Measurements from ENCODE around the gene KITLG. TPM values are rescaled to one million over a fixed set of nuclear protein-coding genes. Genes with fewer than 3 reads are reported as not detected.

The KITLG gene
- total RNA-seq, 1 donor from 2014 or later, result 28.3 TPM

DNA sequence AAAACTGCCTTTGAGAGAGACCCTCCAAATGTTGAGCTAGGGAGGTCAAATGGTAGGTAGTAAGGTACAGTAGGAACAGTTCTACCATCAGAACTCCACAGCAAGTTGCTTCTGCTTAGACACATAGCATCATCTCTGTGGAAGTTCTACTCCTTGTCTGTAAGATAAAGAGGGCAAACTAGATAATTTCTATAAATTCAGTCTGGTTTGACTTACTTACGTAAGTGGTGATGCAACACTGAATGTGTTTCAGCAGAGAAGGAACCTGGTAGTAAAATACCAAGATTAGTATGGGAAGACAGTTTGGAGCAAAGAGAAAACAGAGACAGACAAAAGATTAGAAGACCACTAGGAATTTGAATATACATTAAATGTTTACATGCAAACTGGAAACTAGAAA lies 42.0 kb downstream of the KITLG start:
- Mint-ChIP-seq H3K27me3 (ENCODE audit: unreplicated experiment) (peaks cover 3% of the 10 kb centered on the region), H3K36me3 (ENCODE audit: low read depth, unreplicated experiment) (peaks cover 15% of the 10 kb centered on the region), H3K9me3 (ENCODE audit: unreplicated experiment) (no peaks in the 10 kb centered on the region), H3K4me3 (ENCODE audit: unreplicated experiment) (no peak overlapping the region), H3K4me1 (ENCODE audit: unreplicated experiment) (no peaks in the 10 kb centered on the region), H3K27ac (ENCODE audit: unreplicated experiment) (no peak overlapping the region)
- no peak for TF ChIP-seq CTCF (IDR thresholded peaks at IDR 0.05; ENCODE audit: unreplicated experiment)
- DNase-seq (ENCODE audit: low spot score), result no peak

DNA sequence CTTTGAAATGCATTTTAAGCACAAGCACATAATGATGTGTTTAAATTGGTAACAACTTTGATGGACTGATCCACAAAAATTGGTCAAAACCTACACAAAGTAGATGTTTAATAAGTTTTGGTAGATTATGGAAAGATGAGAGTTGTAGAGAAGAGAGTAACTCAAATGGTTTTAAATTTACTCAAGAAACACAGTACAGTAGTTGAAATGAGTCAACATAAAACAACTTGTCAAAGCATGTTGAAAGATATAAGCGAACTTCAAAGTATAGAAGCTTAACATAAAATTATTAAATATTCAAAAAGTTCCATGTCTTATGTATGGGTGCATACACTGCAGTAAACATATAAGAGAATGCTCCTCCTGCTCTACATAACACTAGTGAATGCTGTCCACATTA lies 49.4 kb downstream of the KITLG start:
- DNase-seq (ENCODE audit: low spot score), result no peak
- no peaks in the 10 kb centered on the region for H3K27me3 Mint-ChIP-seq (ENCODE audit: unreplicated experiment)
- no peak for TF ChIP-seq CTCF (IDR thresholded peaks at IDR 0.05; ENCODE audit: unreplicated experiment)
- H3K4me3 Mint-ChIP-seq (ENCODE audit: unreplicated experiment), result no peak overlapping the region
- H3K27ac Mint-ChIP-seq (ENCODE audit: unreplicated experiment), result no peak overlapping the region
- H3K36me3 Mint-ChIP-seq (ENCODE audit: low read depth, unreplicated experiment), result peaks cover 20% of the 10 kb centered on the region
- H3K9me3 Mint-ChIP-seq (ENCODE audit: unreplicated experiment), result no peaks in the 10 kb centered on the region
- no peaks in the 10 kb centered on the region for H3K4me1 Mint-ChIP-seq (ENCODE audit: unreplicated experiment)

DNA sequence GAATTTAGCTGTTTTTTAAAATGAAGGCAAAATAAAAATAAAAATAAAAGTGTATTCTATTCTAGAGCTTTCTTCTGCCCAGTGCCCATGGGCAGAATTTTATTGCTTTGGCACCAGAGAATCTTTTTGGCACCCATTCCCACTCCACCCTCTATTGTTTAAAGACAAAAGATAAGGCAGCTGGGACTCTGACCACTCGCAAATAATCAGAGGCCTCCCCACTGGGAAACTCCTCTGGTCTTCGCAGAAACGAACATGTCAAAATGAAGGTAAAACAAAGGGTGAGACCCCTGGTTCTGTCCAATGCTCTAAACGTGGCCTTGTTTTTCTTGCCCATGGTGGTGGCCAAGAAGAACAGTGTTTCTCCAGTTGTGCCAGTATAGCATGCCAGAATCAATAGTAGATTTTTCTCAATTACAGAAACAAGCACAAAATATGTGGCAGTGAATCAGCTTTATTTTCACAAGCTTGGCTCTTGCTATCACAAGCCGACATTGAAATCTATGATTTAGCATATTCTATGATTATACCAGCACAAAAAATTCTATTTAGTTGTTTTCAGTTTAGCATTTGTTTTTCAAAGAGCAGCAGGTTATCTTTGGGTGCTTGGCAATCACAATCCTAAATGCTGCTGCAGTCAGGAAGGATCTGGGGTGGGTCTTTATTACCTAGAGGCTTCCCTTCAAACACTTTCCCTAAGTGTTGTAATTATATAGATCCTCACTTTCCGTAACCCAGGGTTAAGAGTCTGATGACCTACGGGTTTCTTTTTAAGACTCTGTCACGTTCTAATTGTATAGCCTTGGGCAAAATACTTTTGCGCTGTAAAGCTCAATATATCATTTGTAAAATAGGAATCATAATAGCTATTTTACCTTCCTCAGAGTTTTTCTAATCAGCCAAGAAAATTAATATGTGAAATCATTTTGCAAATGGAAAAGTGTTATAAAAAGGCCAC lies 50.5 kb downstream of the KITLG start:
- TF ChIP-seq CTCF (IDR thresholded peaks at IDR 0.05; ENCODE audit: unreplicated experiment), result no peak
- peaks cover 24% of the 10 kb centered on the region for H3K36me3 Mint-ChIP-seq (ENCODE audit: low read depth, unreplicated experiment)

GRCh38 chr12:88522961-88523360 lies 57.3 kb downstream of the KITLG start:
- Mint-ChIP-seq H3K4me3 (ENCODE audit: unreplicated experiment) (no peak overlapping the region), H3K4me1 (ENCODE audit: unreplicated experiment) (no peaks in the 10 kb centered on the region), H3K9me3 (ENCODE audit: unreplicated experiment) (no peaks in the 10 kb centered on the region), H3K27me3 (ENCODE audit: unreplicated experiment) (no peaks in the 10 kb centered on the region), H3K36me3 (ENCODE audit: low read depth, unreplicated experiment) (peaks cover 18% of the 10 kb centered on the region), H3K27ac (ENCODE audit: unreplicated experiment) (no peak overlapping the region)
- no peak for DNase-seq (ENCODE audit: low spot score)
- TF ChIP-seq CTCF (IDR thresholded peaks at IDR 0.05; ENCODE audit: unreplicated experiment), result no peak

More for the DNA sequence above, 50.5 kb downstream of the KITLG start:
- no peaks in the 10 kb centered on the region for H3K27me3 Mint-ChIP-seq (ENCODE audit: unreplicated experiment)
- H3K4me1 Mint-ChIP-seq (ENCODE audit: unreplicated experiment), result no peaks in the 10 kb centered on the region
- H3K27ac Mint-ChIP-seq (ENCODE audit: unreplicated experiment), result no peak overlapping the region
- DNase-seq (ENCODE audit: low spot score), result no peak
- H3K4me3 Mint-ChIP-seq (ENCODE audit: unreplicated experiment), result no peak overlapping the region
- H3K9me3 Mint-ChIP-seq (ENCODE audit: unreplicated experiment), result no peaks in the 10 kb centered on the region

DNA sequence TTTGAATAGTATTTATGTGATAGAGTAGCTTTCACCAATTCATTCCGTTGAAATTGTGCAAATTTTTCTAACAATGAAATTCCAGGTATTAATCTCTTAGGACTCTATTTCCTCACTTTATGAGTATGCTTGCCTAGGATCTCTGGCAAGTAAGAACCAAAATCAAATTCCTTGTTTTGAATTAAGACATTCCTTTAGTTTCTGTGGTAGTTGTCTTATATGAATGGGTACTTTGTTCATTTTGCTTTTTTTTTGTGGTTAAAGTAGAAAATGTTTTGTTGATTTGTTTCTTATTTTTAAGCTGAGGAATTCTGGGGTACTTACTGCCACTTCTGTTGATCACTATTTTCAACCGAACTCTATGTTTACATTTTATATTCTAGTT lies 59.8 kb downstream of the KITLG start:
- Mint-ChIP-seq H3K36me3 (ENCODE audit: low read depth, unreplicated experiment) (no peaks in the 10 kb centered on the region), H3K27ac (ENCODE audit: unreplicated experiment) (no peak overlapping the region), H3K4me3 (ENCODE audit: unreplicated experiment) (no peak overlapping the region), H3K4me1 (ENCODE audit: unreplicated experiment) (no peaks in the 10 kb centered on the region), H3K9me3 (ENCODE audit: unreplicated experiment) (no peaks in the 10 kb centered on the region), H3K27me3 (ENCODE audit: unreplicated experiment) (no peaks in the 10 kb centered on the region)
- no peak for DNase-seq (ENCODE audit: low spot score)
- TF ChIP-seq CTCF (IDR thresholded peaks at IDR 0.05; ENCODE audit: unreplicated experiment), result no peak
